Chondrocyte (in vitro differentiated cells): ENCODE results near the gene RRAGB. TPM values are rescaled to one million over a fixed set of nuclear protein-coding genes. Genes with fewer than 3 reads are reported as not detected.
"Not testable (repeated sequence)": the region's sequence is repeated elsewhere in the genome, so short reads cannot be mapped to it uniquely, and the experiment has no call there.

Experiments
- DNase-seq: peaks from one replicate; pipeline ENCODE4 v3.0.0; 2021; ENCODE audit warnings: mixed read lengths, low spot score
- H3K27ac Mint-ChIP-seq: one replicate; pipeline ENCODE4 v1.8.0; 2021; ENCODE audit warnings: mild to moderate bottlenecking, moderate library complexity, mixed read lengths; ENCODE audit not compliant: unreplicated experiment
- H3K27me3 Mint-ChIP-seq: 2 replicates; pipeline ENCODE4 v1.8.0; 2021; ENCODE audit warnings: low read depth, mixed read lengths
- H3K36me3 Mint-ChIP-seq: 2 replicates; pipeline ENCODE4 v1.8.0; 2021; ENCODE audit warnings: low read depth, mixed read lengths
- H3K4me1 Mint-ChIP-seq: 2 replicates; pipeline ENCODE4 v1.8.0; 2021; ENCODE audit warnings: low read depth, mild to moderate bottlenecking, mixed read lengths
- H3K4me3 Mint-ChIP-seq: one replicate; pipeline ENCODE4 v1.8.0; 2021; ENCODE audit warnings: mild to moderate bottlenecking, moderate library complexity, mixed read lengths; ENCODE audit not compliant: unreplicated experiment
- H3K9me3 Mint-ChIP-seq: 2 replicates; pipeline ENCODE4 v1.8.0; 2021; ENCODE audit warnings: low read depth, mixed read lengths
- CTCF ChIP-seq: fragments of 200-600 bp; sonication (generic); IDR thresholded peaks from 2 replicates; pipeline ENCODE4 v1.5.0; 2021; ENCODE audit warnings: antibody characterized with exemption, mild to moderate bottlenecking, moderate library complexity
- total RNA-seq: library from RNA; stranded (reverse); gene quantifications from 3 replicates; pipeline ENCODE4 v1.2.1, GENCODE V29; 2021

RRAGB gene
- total RNA-seq, 1 donor from 2014 or later: 21.8 TPM

GRCh38 chrX:55702671-55703070 lies 14.9 kb upstream of the RRAGB start:
- H3K4me3 Mint-ChIP-seq: no peak overlapping the region
- no peaks in the 10 kb centered on the region for H3K36me3 Mint-ChIP-seq
- no peak overlapping the region for H3K27ac Mint-ChIP-seq
- H3K4me1 Mint-ChIP-seq: no peaks in the 10 kb centered on the region
- DNase-seq: no peak
- no peak for TF ChIP-seq CTCF
- H3K9me3 Mint-ChIP-seq: peaks cover 27% of the 10 kb centered on the region
- peaks cover 6% of the 10 kb centered on the region for H3K27me3 Mint-ChIP-seq

GRCh38 chrX:55703436-55703835 lies 14.1 kb upstream of the RRAGB start:
- not testable (repeated sequence) for H3K36me3 Mint-ChIP-seq, H3K27ac Mint-ChIP-seq, H3K27me3 Mint-ChIP-seq, DNase-seq, H3K4me3 Mint-ChIP-seq, H3K4me1 Mint-ChIP-seq
- H3K9me3 Mint-ChIP-seq: peaks cover 25% of the 10 kb centered on the region

GRCh38 chrX:55705066-55705465 lies 12.5 kb upstream of the RRAGB start:
- not testable (repeated sequence) for H3K4me3 Mint-ChIP-seq, H3K4me1 Mint-ChIP-seq, H3K36me3 Mint-ChIP-seq

GRCh38 chrX:55709735-55710134 lies 7.8 kb upstream of the RRAGB start:
- peaks cover 6% of the 10 kb centered on the region for H3K27me3 Mint-ChIP-seq
- no peak overlapping the region for H3K27ac Mint-ChIP-seq
- TF ChIP-seq CTCF: no peak
- peaks cover 29% of the 10 kb centered on the region for H3K9me3 Mint-ChIP-seq
- H3K36me3 Mint-ChIP-seq: no peaks in the 10 kb centered on the region
- no peak for DNase-seq
- no peak overlapping the region for H3K4me3 Mint-ChIP-seq
- H3K4me1 Mint-ChIP-seq: peaks cover 10% of the 10 kb centered on the region

More at GRCh38 chrX:55705066-55705465, 12.5 kb upstream of the RRAGB start:
- not testable (repeated sequence) for H3K27ac Mint-ChIP-seq, DNase-seq, H3K27me3 Mint-ChIP-seq
- peaks cover 21% of the 10 kb centered on the region for H3K9me3 Mint-ChIP-seq

- H3K27ac Mint-ChIP-seq: peak overlapping the region; percentile 50
- TF ChIP-seq CTCF: no peak
- no peak overlapping the region for H3K4me3 Mint-ChIP-seq
- peaks cover 20% of the 10 kb centered on the region for H3K9me3 Mint-ChIP-seq
- peaks cover 10% of the 10 kb centered on the region for H3K4me1 Mint-ChIP-seq
- no peaks in the 10 kb centered on the region for H3K36me3 Mint-ChIP-seq
- H3K27me3 Mint-ChIP-seq: peaks cover under 1% of the 10 kb centered on the region
- DNase-seq: no peak
Observed at GRCh38 chrX:55710701-55711100, 6.8 kb upstream of the RRAGB start.

- H3K36me3 Mint-ChIP-seq: no peaks in the 10 kb centered on the region
- no peak for TF ChIP-seq CTCF
- peaks cover 20% of the 10 kb centered on the region for H3K9me3 Mint-ChIP-seq
- no peak overlapping the region for H3K4me3 Mint-ChIP-seq
- DNase-seq: no peak
- H3K27ac Mint-ChIP-seq: no peak overlapping the region
- H3K27me3 Mint-ChIP-seq: no peaks in the 10 kb centered on the region
- peaks cover 20% of the 10 kb centered on the region for H3K4me1 Mint-ChIP-seq
Observed at GRCh38 chrX:55713631-55714030, 3.9 kb upstream of the RRAGB start.
